ENCODE results near the gene MAP3K2.

DNA sequence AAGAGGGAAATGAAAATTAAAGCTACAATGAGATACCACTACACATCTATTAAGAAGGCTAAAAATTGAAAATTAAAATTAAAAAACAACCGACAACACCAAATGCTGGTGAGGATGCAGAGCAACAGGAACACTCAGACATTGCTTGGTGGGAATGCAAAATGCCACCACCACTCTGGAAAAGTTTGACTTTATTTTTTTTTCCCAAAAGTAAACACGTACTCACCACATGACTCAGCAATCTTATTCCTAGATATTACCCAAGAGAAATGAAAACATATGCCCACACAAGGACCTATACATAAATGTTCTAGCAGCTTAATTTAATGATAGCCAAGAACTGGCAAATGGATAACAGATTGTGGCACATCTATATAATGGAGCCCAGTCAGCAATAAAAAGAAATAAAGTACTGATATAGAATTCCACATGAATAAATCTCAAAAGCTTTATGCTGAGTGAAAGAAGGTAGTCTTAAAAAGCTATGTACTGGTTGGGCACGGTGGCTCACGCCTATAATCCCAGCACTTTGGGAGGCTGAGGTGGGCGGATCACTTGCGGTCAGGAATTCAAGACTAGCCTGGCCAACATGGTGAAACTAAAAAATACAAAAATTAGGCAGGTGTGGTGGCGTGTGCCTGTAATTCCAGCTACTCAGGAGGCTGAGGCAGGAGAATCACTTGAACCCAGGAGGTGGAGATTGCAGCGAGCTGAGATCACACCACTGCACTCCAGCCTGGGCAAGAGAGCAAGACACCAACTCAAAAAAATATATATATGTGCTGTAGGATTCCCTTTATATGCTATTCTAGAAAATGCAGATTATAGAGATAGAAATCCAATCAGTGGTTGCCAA, 26.2 kb upstream of the MAP3K2 start:
- no peak for TF ChIP-seq POLR2AphosphoS5 (IDR thresholded peaks at IDR 0.05)
- TF ChIP-seq, protein P1, sequence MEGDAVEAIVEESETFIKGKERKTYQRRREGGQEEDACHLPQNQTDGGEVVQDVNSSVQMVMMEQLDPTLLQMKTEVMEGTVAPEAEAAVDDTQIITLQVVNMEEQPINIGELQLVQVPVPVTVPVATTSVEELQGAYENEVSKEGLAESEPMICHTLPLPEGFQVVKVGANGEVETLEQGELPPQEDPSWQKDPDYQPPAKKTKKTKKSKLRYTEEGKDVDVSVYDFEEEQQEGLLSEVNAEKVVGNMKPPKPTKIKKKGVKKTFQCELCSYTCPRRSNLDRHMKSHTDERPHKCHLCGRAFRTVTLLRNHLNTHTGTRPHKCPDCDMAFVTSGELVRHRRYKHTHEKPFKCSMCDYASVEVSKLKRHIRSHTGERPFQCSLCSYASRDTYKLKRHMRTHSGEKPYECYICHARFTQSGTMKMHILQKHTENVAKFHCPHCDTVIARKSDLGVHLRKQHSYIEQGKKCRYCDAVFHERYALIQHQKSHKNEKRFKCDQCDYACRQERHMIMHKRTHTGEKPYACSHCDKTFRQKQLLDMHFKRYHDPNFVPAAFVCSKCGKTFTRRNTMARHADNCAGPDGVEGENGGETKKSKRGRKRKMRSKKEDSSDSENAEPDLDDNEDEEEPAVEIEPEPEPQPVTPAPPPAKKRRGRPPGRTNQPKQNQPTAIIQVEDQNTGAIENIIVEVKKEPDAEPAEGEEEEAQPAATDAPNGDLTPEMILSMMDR (IDR thresholded peaks at IDR 0.05): no peak
- no peak for TF ChIP-seq POLR2A (IDR thresholded peaks at IDR 0.05)

Data from suprapubic skin (tissue), 4 donors.